Measurements from ENCODE around the gene SRRM4.

SRRM4 gene

GRCh38 chr12:119145367-119145766 lies 164.0 kb downstream of the SRRM4 start:
- Histone ChIP-seq H3K36me3 (ENCODE audit: insufficient read depth) (no peaks in the 10 kb centered on the region), H2AFZ (ENCODE audit: low read depth) (no peak overlapping the region), H4K20me1 (ENCODE audit: insufficient read depth) (no peaks in the 10 kb centered on the region), H3K4me3 (IDR thresholded peaks at IDR 0.05; ENCODE audit: insufficient read depth, low read depth, low read length) (no peak overlapping the region), H3K4me2 (no peak overlapping the region), H3K9ac (no peak overlapping the region), H3K79me2 (ENCODE audit: insufficient read depth, low read depth) (no peaks in the 10 kb centered on the region), H3K4me1 (ENCODE audit: low read depth, poor library complexity, severe bottlenecking) (no peaks in the 10 kb centered on the region), H3K27me3 (ENCODE audit: insufficient read depth, low read depth) (no peaks in the 10 kb centered on the region), H3K27ac (no peak overlapping the region)
- TF ChIP-seq CTCF (conservative IDR thresholded peaks at IDR 0.05; ENCODE audit: low read depth, low read length), result no peak

GRCh38 chr12:119147847-119148448 lies 166.6 kb downstream of the SRRM4 start:
- Histone ChIP-seq H3K27ac (no peak overlapping the region), H3K36me3 (ENCODE audit: insufficient read depth) (no peaks in the 10 kb centered on the region), H3K27me3 (ENCODE audit: insufficient read depth, low read depth) (no peaks in the 10 kb centered on the region), H3K4me1 (ENCODE audit: low read depth, poor library complexity, severe bottlenecking) (no peaks in the 10 kb centered on the region), H3K4me2 (no peak overlapping the region), H3K4me3 (IDR thresholded peaks at IDR 0.05; ENCODE audit: insufficient read depth, low read depth, low read length) (no peak overlapping the region), H2AFZ (ENCODE audit: low read depth) (no peak overlapping the region), H3K9ac (no peak overlapping the region), H3K79me2 (ENCODE audit: insufficient read depth, low read depth) (no peaks in the 10 kb centered on the region), H4K20me1 (ENCODE audit: insufficient read depth) (no peaks in the 10 kb centered on the region)
- no peak for TF ChIP-seq CTCF (conservative IDR thresholded peaks at IDR 0.05; ENCODE audit: low read depth, low read length)

GRCh38 chr12:119149270-119149669 lies 167.9 kb downstream of the SRRM4 start:
- Histone ChIP-seq H3K9ac (no peak overlapping the region), H3K4me2 (no peak overlapping the region), H3K4me3 (IDR thresholded peaks at IDR 0.05; ENCODE audit: insufficient read depth, low read depth, low read length) (no peak overlapping the region), H3K79me2 (ENCODE audit: insufficient read depth, low read depth) (no peaks in the 10 kb centered on the region), H4K20me1 (ENCODE audit: insufficient read depth) (no peaks in the 10 kb centered on the region), H3K36me3 (ENCODE audit: insufficient read depth) (no peaks in the 10 kb centered on the region), H2AFZ (ENCODE audit: low read depth) (no peak overlapping the region), H3K27ac (no peak overlapping the region), H3K4me1 (ENCODE audit: low read depth, poor library complexity, severe bottlenecking) (no peaks in the 10 kb centered on the region), H3K27me3 (ENCODE audit: insufficient read depth, low read depth) (no peaks in the 10 kb centered on the region)
- no peak for TF ChIP-seq CTCF (conservative IDR thresholded peaks at IDR 0.05; ENCODE audit: low read depth, low read length)

GRCh38 chr12:119151445-119152026 lies 170.2 kb downstream of the SRRM4 start:
- no peak for TF ChIP-seq CTCF (conservative IDR thresholded peaks at IDR 0.05; ENCODE audit: low read depth, low read length)
- Histone ChIP-seq H3K36me3 (ENCODE audit: insufficient read depth) (no peaks in the 10 kb centered on the region), H3K4me2 (no peak overlapping the region), H4K20me1 (ENCODE audit: insufficient read depth) (no peaks in the 10 kb centered on the region), H3K27me3 (ENCODE audit: insufficient read depth, low read depth) (no peaks in the 10 kb centered on the region), H3K4me1 (ENCODE audit: low read depth, poor library complexity, severe bottlenecking) (no peaks in the 10 kb centered on the region), H3K79me2 (ENCODE audit: insufficient read depth, low read depth) (no peaks in the 10 kb centered on the region), H3K27ac (no peak overlapping the region), H2AFZ (ENCODE audit: low read depth) (no peak overlapping the region), H3K9ac (no peak overlapping the region), H3K4me3 (IDR thresholded peaks at IDR 0.05; ENCODE audit: insufficient read depth, low read depth, low read length) (no peak overlapping the region)

Measured in KMS-11 (cell line).